Measurements from ENCODE around the gene TAF6L.
"Not testable (repeated sequence)": the region's sequence is repeated elsewhere in the genome, so short reads cannot be mapped to it uniquely, and the experiment has no call there.

TAF6L gene

GRCh38 chr11:62805076-62805892 lies 34.1 kb downstream of the TAF6L start, which contains the start of gene NXF1:
NXF1 (minus strand) TSS chr11:62805440; CDS start chr11:62805356, 84 bp downstream.
- peak; percentile 56 to 97 (median 90) for DNase-seq

DNA sequence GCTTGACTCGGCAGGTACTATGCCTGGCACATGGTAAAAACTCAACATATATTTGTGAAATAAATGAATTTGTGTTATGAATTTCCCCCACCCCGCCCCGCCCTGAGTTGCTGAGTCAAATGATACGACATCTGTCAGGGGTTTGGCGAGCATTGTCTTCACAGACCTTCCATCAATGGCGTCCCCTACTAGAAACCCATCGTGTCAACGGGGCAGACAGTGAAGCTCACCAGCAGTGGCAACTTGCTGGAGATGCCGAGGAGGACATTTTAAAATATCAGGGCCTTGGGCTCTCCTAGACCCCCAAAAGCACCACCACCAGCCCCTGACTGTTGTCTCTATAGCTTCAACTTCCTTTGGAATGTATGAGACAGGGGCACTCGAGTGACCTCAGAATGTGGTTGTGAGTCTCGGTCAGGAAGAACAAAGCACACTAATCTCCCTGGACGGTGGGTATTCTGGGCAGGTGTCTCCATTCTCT lies 34.8 kb downstream of the TAF6L start:
- no peak for DNase-seq

- DNase-seq: peak in 2 of 56 donors; percentile 13 to 17
These were observed 35.5 kb downstream of the TAF6L start for GRCh38 chr11:62806611-62807121.

- DNase-seq: no peak
These were observed 39.6 kb downstream of the TAF6L start for GRCh38 chr11:62810748-62811147.

- DNase-seq: no peak
These were observed 40.5 kb downstream of the TAF6L start for GRCh38 chr11:62811659-62812058.

DNA sequence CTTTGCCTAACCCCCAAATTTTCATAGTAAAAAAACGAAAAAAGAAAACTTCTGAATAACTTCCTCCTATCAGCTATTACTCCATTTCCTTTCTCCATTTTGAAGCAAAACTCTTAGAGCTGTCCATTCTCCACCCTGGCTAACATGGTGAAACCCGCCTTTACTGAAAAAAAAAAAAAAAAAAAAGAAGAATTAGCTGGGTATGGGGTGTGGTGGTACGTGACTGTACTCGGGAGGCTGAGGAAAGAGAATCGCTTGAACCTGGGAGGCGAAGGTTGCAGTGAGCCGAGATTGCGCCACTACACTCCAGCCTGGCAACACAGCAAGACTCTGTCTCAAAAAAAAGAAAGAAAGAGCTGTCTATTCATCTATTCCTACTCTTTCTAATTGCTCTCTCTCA lies 45.4 kb downstream of the TAF6L start:
- no peak for DNase-seq

GRCh38 chr11:62817129-62817528 lies 45.9 kb downstream of the TAF6L start:
- no peak for DNase-seq

DNA sequence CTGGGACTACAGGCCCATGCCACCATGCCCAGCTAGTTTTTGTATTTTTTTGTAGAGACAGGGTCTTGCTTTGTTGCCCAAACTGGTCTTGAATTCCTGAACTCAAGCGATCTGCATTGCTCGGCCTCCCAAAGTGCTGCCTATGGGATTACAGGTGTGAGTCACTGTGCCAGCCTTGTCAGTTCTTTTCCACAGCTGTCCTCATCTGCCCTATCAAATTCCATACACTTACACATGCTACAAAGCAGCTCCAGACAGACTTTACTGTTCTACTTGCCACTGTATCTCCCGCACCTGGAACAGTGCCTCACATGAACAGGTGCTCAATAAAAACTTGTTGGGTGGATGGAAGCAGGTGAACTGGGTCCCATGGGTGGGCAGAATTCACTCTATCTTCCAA lies 52.5 kb downstream of the TAF6L start:
- DNase-seq: no peak

- not testable (repeated sequence) for DNase-seq
These were observed 56.9 kb downstream of the TAF6L start for GRCh38 chr11:62828130-62828529.

DNA sequence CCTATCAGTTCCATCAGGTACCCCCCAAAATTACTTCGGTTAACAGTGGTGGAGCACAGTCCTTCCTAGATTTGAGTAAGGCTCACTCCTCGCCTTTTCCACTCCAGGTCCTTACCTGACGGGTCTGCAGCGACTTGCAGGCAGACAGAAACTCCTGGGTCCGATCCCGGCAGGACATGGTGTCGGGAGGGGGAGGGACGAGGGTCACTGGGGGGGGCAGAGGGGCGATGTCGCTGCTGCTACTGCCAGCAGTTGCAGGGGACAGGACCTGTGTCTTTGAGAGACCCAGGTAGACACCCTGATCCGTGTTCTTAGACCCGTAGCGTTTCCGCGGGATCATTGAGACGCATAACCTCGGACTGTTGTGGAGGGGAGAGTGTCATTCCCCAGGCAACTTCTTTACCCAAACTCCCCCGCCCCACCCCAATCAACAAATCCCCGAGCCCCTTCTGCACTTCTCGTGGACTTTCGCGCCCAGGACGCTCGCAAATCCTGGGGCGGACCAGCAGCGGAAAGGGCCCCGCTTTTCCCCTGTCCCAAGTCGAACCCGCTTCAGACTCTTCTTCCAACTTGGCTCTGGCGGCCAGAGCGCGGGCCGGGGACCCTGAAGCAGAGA lies 59.8 kb downstream of the TAF6L start:
- peak in 1 of 56 donors; percentile 41 for DNase-seq

DNA sequence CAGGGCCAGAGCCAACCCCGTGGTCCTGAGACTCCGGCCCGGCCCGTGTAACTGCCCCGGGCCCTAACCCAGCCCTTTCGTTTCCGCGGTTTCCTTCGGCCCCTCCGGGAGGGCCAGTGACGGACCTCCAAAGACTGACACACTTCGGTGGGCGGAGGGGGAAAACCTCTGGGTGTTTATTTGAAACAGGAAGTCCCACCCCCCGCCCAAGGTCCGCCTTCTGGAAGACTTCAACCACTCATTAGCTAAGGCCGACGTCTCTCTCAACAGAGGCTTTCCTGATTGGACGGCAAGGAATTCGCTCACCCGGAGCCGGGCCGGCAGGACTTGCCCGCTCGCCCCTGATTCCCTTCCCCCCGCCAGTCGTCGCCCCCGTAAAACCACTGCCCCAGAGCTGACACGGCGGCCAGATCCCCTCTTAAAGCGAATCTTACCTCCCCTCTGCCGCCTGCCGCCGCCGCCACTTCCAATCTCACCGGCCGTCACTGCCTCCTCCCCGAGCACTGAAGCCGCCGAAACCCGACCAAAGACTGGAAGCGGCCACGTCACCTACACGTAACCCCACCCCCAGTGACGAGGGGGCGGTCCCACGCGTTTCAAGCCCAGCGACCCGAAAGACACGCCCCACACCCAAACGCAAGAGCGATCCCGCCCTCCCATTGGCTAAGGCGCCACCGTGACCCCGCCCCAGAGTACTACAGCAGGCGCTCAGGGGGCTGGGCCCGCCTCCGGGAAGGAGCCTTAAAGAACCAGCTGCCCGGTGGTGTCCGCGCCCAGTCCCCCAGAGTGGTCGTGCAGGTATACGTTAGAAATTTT lies 60.5 kb downstream of the TAF6L start, which contains the start of gene STX5:
Gene STX5 (minus strand): TSS at position 532 of the 816 bp plus-strand sequence. CDS start 808 bp downstream, outside the sequence.
- DNase-seq: peak; percentile 92 to 100 (median 99)

- peak in 13 of 56 donors; percentile 7 to 67 (median 28) for DNase-seq
These were observed 61.4 kb downstream of the TAF6L start, which contains the start of gene TEX54 for GRCh38 chr11:62832336-62833234. TEX54 (minus strand) TSS chr11:62832841.

DNA sequence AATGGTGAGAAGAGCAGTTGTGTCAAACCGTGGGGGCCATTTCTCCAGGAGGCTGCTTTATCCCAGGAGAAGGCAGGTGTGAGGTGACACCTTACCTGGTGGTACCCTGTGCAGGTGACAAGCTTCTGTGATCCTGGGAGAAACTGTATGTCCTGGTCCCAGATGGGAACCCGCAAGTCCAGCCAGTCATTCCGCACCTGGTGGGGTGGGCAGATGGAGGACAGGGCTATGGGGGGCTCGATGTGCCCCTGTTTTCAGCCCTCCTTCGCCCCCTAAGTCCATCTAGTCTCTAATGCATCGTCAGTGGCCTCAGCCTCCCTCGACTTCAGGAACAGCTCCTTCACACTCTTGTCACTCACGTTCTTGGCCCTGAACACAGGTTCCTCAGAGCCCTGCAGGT lies 64.1 kb downstream of the TAF6L start:
- DNase-seq: no peak
